A549 (cell line): Measurements from ENCODE around the gene FBN2.

Experiments
- BHLHE40 ChIP-seq: IDR thresholded peaks from 2 replicates; pipeline ENCODE4 v1.6.1; 2012; ENCODE audit warnings: low read depth, low read length, inconsistent platforms
- CEBPB ChIP-seq, 2 experiments: fragments of >200 bp in 1 of 2; sonication (Bioruptor Twin) in 1 of 2; formaldehyde crosslinking in 1 of 2; IDR thresholded peaks; 2 replicates each; pipeline ENCODE4 v1.6.1; 2012 to 2016
- CTCF ChIP-seq: fragments of >200 bp; sonication (Bioruptor Twin); formaldehyde crosslinking; IDR thresholded peaks from 3 replicates; pipeline ENCODE4 v1.5.1; 2016
- EP300 ChIP-seq, 2 experiments: fragments of >200 bp; sonication (Bioruptor Twin); formaldehyde crosslinking; IDR thresholded peaks; 2 replicates in 1 of 2; 3 replicates in 1 of 2; pipeline ENCODE4 v1.6.1; 2016 to 2017
- KDM5A ChIP-seq: fragments of 200-600 bp; sonication (generic); IDR thresholded peaks from 2 replicates; pipeline ENCODE4 v1.6.1; 2016; ENCODE audit warnings: antibody characterized with exemption, mild to moderate bottlenecking
- MAFK ChIP-seq: fragments of 450-650 bp; IDR thresholded peaks from 2 replicates; pipeline ENCODE4 v1.6.1; 2014; ENCODE audit not compliant: partially characterized antibody
- MAX ChIP-seq: IDR thresholded peaks from 2 replicates; pipeline ENCODE4 v1.6.1; 2012

- TF ChIP-seq KDM5A: no peak
- TF ChIP-seq BHLHE40: no peak
- TF ChIP-seq EP300 (IDR thresholded peaks at IDR 0.05): no peak
- TF ChIP-seq MAX: no peak
- TF ChIP-seq MAFK: no peak
- TF ChIP-seq CTCF: no peak
- TF ChIP-seq CEBPB (IDR thresholded peaks at IDR 0.05): no peak
These were observed 234.5 kb downstream of the FBN2 start for GRCh38 chr5:128303593-128303992.
